ENCODE measurements around the gene TADA3. TPM values are rescaled to one million over a fixed set of nuclear protein-coding genes. Genes with fewer than 3 reads are reported as not detected.

TADA3 gene
- total RNA-seq, 1 donor from 2014 or later, result 63.4 TPM

- DNase-seq (ENCODE audit: extremely low spot score, unreplicated experiment), result no peak
- H3K4me1 Mint-ChIP-seq (ENCODE audit: unreplicated experiment), result no peaks in the 10 kb centered on the region
- H3K27me3 Mint-ChIP-seq (ENCODE audit: unreplicated experiment), result no peaks in the 10 kb centered on the region
- TF ChIP-seq CTCF (IDR thresholded peaks at IDR 0.05), result no peak
- peaks cover 49% of the 10 kb centered on the region for H3K36me3 Mint-ChIP-seq (ENCODE audit: unreplicated experiment)
- no peaks in the 10 kb centered on the region for H3K9me3 Mint-ChIP-seq (ENCODE audit: unreplicated experiment)
- H3K27ac Mint-ChIP-seq (ENCODE audit: unreplicated experiment), result no peak overlapping the region
- H3K4me3 Mint-ChIP-seq (ENCODE audit: unreplicated experiment), result no peak overlapping the region
Observed at GRCh38 chr3:9784965-9785364, 7.3 kb downstream of the TADA3 start.

GRCh38 chr3:9783954-9784353 is 8.3 kb downstream of the TADA3 start:
- TF ChIP-seq CTCF (IDR thresholded peaks at IDR 0.05), result no peak
- no peak for DNase-seq (ENCODE audit: extremely low spot score, unreplicated experiment)
- Mint-ChIP-seq H3K4me3 (ENCODE audit: unreplicated experiment) (no peak overlapping the region), H3K27me3 (ENCODE audit: unreplicated experiment) (no peaks in the 10 kb centered on the region), H3K36me3 (ENCODE audit: unreplicated experiment) (peaks cover 42% of the 10 kb centered on the region), H3K27ac (ENCODE audit: unreplicated experiment) (no peak overlapping the region), H3K9me3 (ENCODE audit: unreplicated experiment) (no peaks in the 10 kb centered on the region), H3K4me1 (ENCODE audit: unreplicated experiment) (no peaks in the 10 kb centered on the region)

- Mint-ChIP-seq H3K27ac (ENCODE audit: unreplicated experiment) (no peak overlapping the region), H3K27me3 (ENCODE audit: unreplicated experiment) (no peaks in the 10 kb centered on the region), H3K4me3 (ENCODE audit: unreplicated experiment) (no peak overlapping the region), H3K36me3 (ENCODE audit: unreplicated experiment) (peaks cover 39% of the 10 kb centered on the region), H3K4me1 (ENCODE audit: unreplicated experiment) (no peaks in the 10 kb centered on the region), H3K9me3 (ENCODE audit: unreplicated experiment) (no peaks in the 10 kb centered on the region)
- DNase-seq (ENCODE audit: extremely low spot score, unreplicated experiment), result no peak
- TF ChIP-seq CTCF (IDR thresholded peaks at IDR 0.05), result peak; percentile 19
Observed at GRCh38 chr3:9782770-9783169, 9.5 kb downstream of the TADA3 start.

GRCh38 chr3:9781978-9782603 is 10.2 kb downstream of the TADA3 start:
- peaks cover 36% of the 10 kb centered on the region for H3K36me3 Mint-ChIP-seq (ENCODE audit: unreplicated experiment)
- TF ChIP-seq CTCF (IDR thresholded peaks at IDR 0.05), result no peak
- no peak overlapping the region for H3K4me3 Mint-ChIP-seq (ENCODE audit: unreplicated experiment)

GRCh38 chr3:9781551-9781950 is 10.7 kb downstream of the TADA3 start:
- Mint-ChIP-seq H3K4me1 (ENCODE audit: unreplicated experiment) (no peaks in the 10 kb centered on the region), H3K27ac (ENCODE audit: unreplicated experiment) (no peak overlapping the region), H3K27me3 (ENCODE audit: unreplicated experiment) (no peaks in the 10 kb centered on the region), H3K9me3 (ENCODE audit: unreplicated experiment) (no peaks in the 10 kb centered on the region), H3K4me3 (ENCODE audit: unreplicated experiment) (no peak overlapping the region), H3K36me3 (ENCODE audit: unreplicated experiment) (peaks cover 32% of the 10 kb centered on the region)
- no peak for DNase-seq (ENCODE audit: extremely low spot score, unreplicated experiment)
- no peak for TF ChIP-seq CTCF (IDR thresholded peaks at IDR 0.05)

More at GRCh38 chr3:9781978-9782603, 10.2 kb downstream of the TADA3 start:
- no peak overlapping the region for H3K27ac Mint-ChIP-seq (ENCODE audit: unreplicated experiment)
- no peaks in the 10 kb centered on the region for H3K9me3 Mint-ChIP-seq (ENCODE audit: unreplicated experiment)
- DNase-seq (ENCODE audit: extremely low spot score, unreplicated experiment), result no peak
- no peaks in the 10 kb centered on the region for H3K27me3 Mint-ChIP-seq (ENCODE audit: unreplicated experiment)
- no peaks in the 10 kb centered on the region for H3K4me1 Mint-ChIP-seq (ENCODE audit: unreplicated experiment)

All from osteocyte (in vitro differentiated cells).